Neural cell (in vitro differentiated cells): Measurements from ENCODE around the gene KBTBD12. TPM values are rescaled to one million over a fixed set of nuclear protein-coding genes. Genes with fewer than 3 reads are reported as not detected.

Experiments
- H2AFZ ChIP-seq: fragments of 200-600, 300-800 bp; sonication (generic), shearing (Covaris generic); 2 replicates; pipeline ENCODE4 v1.6.0; 2014; ENCODE audit warnings: low read depth, mild to moderate bottlenecking, antibody characterized with exemption, low read length, moderate library complexity
- H3F3A ChIP-seq: fragments of 200-600 bp; shearing (Covaris generic); 2 replicates; pipeline ENCODE4 v1.6.1; 2016; ENCODE audit warnings: mild to moderate bottlenecking, moderate library complexity, mixed read lengths, antibody characterized with exemption, low read length; ENCODE audit not compliant: insufficient read depth, poor library complexity, severe bottlenecking
- H3K27ac ChIP-seq: fragments of 200-600, 300-800 bp; sonication (generic), shearing (Covaris generic); 2 replicates; pipeline ENCODE4 v1.5.1; 2014; ENCODE audit warnings: mild to moderate bottlenecking, low read length, moderate library complexity
- H3K27me3 ChIP-seq: fragments of 300-800, 200-600 bp; sonication (generic), shearing (Covaris generic); 2 replicates; pipeline ENCODE4 v1.6.0; 2014; ENCODE audit warnings: mild to moderate bottlenecking, low read depth, low read length, moderate library complexity; ENCODE audit not compliant: insufficient read depth
- H3K36me3 ChIP-seq: fragments of 300-800, 200-600 bp; sonication (generic), shearing (Covaris generic); 2 replicates; pipeline ENCODE4 v1.5.1; 2014; ENCODE audit warnings: mild to moderate bottlenecking, antibody characterized with exemption, low read length, moderate library complexity; ENCODE audit not compliant: insufficient read depth
- H3K4me2 ChIP-seq: fragments of 300-800, 200-600 bp; sonication (generic), shearing (Covaris generic); 2 replicates; pipeline ENCODE4 v1.6.0; 2014; ENCODE audit warnings: mild to moderate bottlenecking, low read length
- H3K4me3 ChIP-seq: fragments of 300-800, 200-600 bp; sonication (generic), shearing (Covaris generic); 2 replicates; pipeline ENCODE4 v1.5.1; 2014; ENCODE audit warnings: mild to moderate bottlenecking, low read length, moderate library complexity
- H3K79me2 ChIP-seq: fragments of 200-600 bp; shearing (Covaris generic); replicated peaks from 2 replicates; pipeline ENCODE4 v1.6.0; 2014; ENCODE audit warnings: mild to moderate bottlenecking, low read length, moderate library complexity; ENCODE audit not compliant: insufficient read depth
- H3K9ac ChIP-seq: fragments of 300-800, 200-600 bp; sonication (generic), shearing (Covaris generic); 2 replicates; pipeline ENCODE4 v1.6.1; 2016; ENCODE audit warnings: mild to moderate bottlenecking, low read length, mixed read lengths
- H3K9me2 ChIP-seq: fragments of 200-600 bp; shearing (Covaris generic); 2 replicates; pipeline ENCODE4 v1.6.1; 2016; ENCODE audit warnings: mild to moderate bottlenecking, low read length, mixed read lengths; ENCODE audit not compliant: insufficient read depth
- H3K9me3 ChIP-seq: fragments of 200-600, 300-800 bp; sonication (generic), shearing (Covaris generic); 2 replicates; pipeline ENCODE4 v1.6.1; 2016; ENCODE audit warnings: mild to moderate bottlenecking, mixed run types, low read length, moderate library complexity, mixed read lengths
- H4K20me1 ChIP-seq: fragments of 200-600 bp; shearing (Covaris generic); 2 replicates; pipeline ENCODE4 v1.6.1; 2016; ENCODE audit warnings: mild to moderate bottlenecking, mixed run types; ENCODE audit not compliant: insufficient read depth
- CTCF ChIP-seq: fragments of 450-650 bp; IDR thresholded peaks from 2 replicates; pipeline ENCODE4 v1.5.1; 2014; ENCODE audit warnings: antibody characterized with exemption, mild to moderate bottlenecking, moderate library complexity; ENCODE audit not compliant: poor library complexity, severe bottlenecking
- EP300 ChIP-seq: fragments of 450-650 bp; conservative IDR thresholded peaks from 2 replicates; pipeline ENCODE4 v1.6.1; 2014; ENCODE audit warnings: antibody characterized with exemption, mild to moderate bottlenecking, moderate library complexity; ENCODE audit not compliant: poor library complexity, severe bottlenecking
- EZH2 ChIP-seq: fragments of 200-600, 300-800 bp; shearing (Covaris generic), sonication (generic); IDR thresholded peaks from 2 replicates; pipeline ENCODE4 v1.6.1; 2014; ENCODE audit warnings: antibody characterized with exemption, low read length, borderline replicate concordance, mild to moderate bottlenecking; ENCODE audit not compliant: insufficient read depth, poor library complexity, severe bottlenecking
- MXI1 ChIP-seq: fragments of 450-650 bp; conservative IDR thresholded peaks from 2 replicates; pipeline ENCODE4 v1.6.1; 2014; ENCODE audit warnings: antibody characterized with exemption, mild to moderate bottlenecking; ENCODE audit not compliant: poor library complexity, severe bottlenecking
- POLR2AphosphoS5 ChIP-seq: IDR thresholded peaks from 2 replicates; pipeline ENCODE4 v1.6.1; 2012
- RAD21 ChIP-seq: fragments of 450-650 bp; conservative IDR thresholded peaks from 2 replicates; pipeline ENCODE4 v1.6.1; 2014; ENCODE audit warnings: antibody characterized with exemption, mild to moderate bottlenecking, moderate library complexity
- REST ChIP-seq: IDR thresholded peaks from 2 replicates; pipeline ENCODE4 v1.6.1; 2012; ENCODE audit warnings: borderline replicate concordance
- SMC3 ChIP-seq: fragments of 450-650 bp; conservative IDR thresholded peaks from 2 replicates; pipeline ENCODE4 v1.6.1; 2014; ENCODE audit warnings: antibody characterized with exemption, mild to moderate bottlenecking, moderate library complexity; ENCODE audit not compliant: poor library complexity
- TAF1 ChIP-seq: IDR thresholded peaks from 2 replicates; pipeline ENCODE4 v1.6.1; 2012; ENCODE audit warnings: low read depth
- polyA plus RNA-seq: library from polyadenylated mRNA; depleted of rRNA; stranded (reverse); fragments of >200 nt; gene quantifications from 2 replicates; pipeline ENCODE4 v1.2.3, GENCODE V29; 2014

Gene KBTBD12
- polyA plus RNA-seq, 1 donor from 2014 or later: not detected

GRCh38 chr3:127975153-127976029, 60.4 kb downstream of the KBTBD12 start:
- Histone ChIP-seq H3K36me3 (no peaks in the 10 kb centered on the region), H3K9me2 (no peaks in the 10 kb centered on the region), H3K9ac (no peak overlapping the region), H3K27ac (no peak overlapping the region), H3F3A (no peaks in the 10 kb centered on the region), H3K4me2 (no peak overlapping the region), H4K20me1 (no peaks in the 10 kb centered on the region), H2AFZ (no peak overlapping the region), H3K4me3 (no peak overlapping the region), H3K9me3 (no peaks in the 10 kb centered on the region), H3K27me3 (no peaks in the 10 kb centered on the region), H3K79me2 (no peaks in the 10 kb centered on the region)
- TF ChIP-seq EP300 (no peak), CTCF (no peak), RAD21 (no peak), SMC3 (no peak), MXI1 (no peak), TAF1 (no peak), POLR2AphosphoS5 (no peak), REST (no peak), EZH2 (no peak)

- Histone ChIP-seq H3K27me3 (no peaks in the 10 kb centered on the region), H3K27ac (no peak overlapping the region), H3K4me2 (no peak overlapping the region), H3K9me3 (no peaks in the 10 kb centered on the region), H3K4me3 (no peak overlapping the region), H3K79me2 (no peaks in the 10 kb centered on the region), H3K36me3 (no peaks in the 10 kb centered on the region), H3K9ac (no peak overlapping the region), H3K9me2 (no peaks in the 10 kb centered on the region), H2AFZ (no peak overlapping the region), H3F3A (no peaks in the 10 kb centered on the region), H4K20me1 (no peaks in the 10 kb centered on the region)
- TF ChIP-seq REST (no peak), MXI1 (no peak), EZH2 (no peak), CTCF (no peak), RAD21 (no peak), POLR2AphosphoS5 (no peak), TAF1 (no peak), SMC3 (no peak), EP300 (no peak)
Measured at GRCh38 chr3:127978636-127979035, 63.6 kb downstream of the KBTBD12 start.
